LNCAP (cell line): Measurements from ENCODE around the gene BCOR.

Source experiments
- CTCF ChIP-seq: fragments of 450-650 bp; IDR thresholded peaks from 2 replicates; pipeline ENCODE4 v1.5.1; 2017; ENCODE audit warnings: mild to moderate bottlenecking

Gene BCOR

GRCh38 chrX:40050532-40050931, 47.2 kb downstream of the BCOR start:
- TF ChIP-seq CTCF, result no peak

DNA sequence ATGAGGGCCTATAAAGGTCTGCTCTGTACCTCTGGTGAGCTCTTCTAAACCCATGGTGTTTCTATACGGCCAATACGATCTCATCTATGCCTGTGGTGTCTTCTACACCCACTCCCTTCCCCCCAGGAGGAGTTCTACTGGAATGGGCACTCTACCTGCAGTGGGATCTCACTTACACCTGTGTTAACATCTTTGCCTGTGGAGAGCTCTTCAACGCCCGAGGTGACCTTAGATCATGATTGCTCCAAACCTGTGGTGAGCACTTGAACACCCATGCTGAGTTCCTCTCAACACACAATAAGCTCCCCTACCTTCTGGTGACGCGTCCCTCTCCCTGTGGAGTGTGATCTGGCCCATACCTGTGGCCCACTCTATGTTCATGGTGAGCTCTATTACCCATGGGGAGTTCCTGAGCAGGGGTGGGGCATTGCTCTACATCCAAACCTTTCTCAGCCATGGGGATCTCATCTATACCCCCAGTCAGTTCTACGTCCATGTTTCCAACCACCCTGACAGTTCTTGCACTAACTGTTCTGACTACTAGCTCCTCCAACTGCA, 48.6 kb downstream of the BCOR start:
- no peak for TF ChIP-seq CTCF

DNA sequence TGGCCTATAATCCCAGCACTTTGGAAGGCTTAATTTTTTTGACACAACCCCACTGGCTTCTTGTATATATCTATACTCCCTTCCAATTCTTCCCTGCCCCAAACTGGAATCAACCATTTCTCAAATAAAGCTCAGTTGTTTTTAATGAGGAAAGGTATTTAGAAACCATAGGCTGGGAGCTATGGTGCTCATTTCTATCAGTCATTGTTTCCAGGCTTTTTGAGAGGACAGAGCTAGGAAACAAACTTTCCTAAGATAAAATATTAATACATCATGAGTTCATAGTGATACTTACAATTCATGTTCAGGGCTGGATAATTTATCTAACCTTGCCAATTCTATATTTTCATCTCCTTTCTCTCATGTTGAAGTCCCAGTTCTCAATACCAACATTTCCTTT, 50.3 kb downstream of the BCOR start:
- TF ChIP-seq CTCF, result no peak

- TF ChIP-seq CTCF, result no peak
These were observed 53.9 kb downstream of the BCOR start for GRCh38 chrX:40043895-40044294.

DNA sequence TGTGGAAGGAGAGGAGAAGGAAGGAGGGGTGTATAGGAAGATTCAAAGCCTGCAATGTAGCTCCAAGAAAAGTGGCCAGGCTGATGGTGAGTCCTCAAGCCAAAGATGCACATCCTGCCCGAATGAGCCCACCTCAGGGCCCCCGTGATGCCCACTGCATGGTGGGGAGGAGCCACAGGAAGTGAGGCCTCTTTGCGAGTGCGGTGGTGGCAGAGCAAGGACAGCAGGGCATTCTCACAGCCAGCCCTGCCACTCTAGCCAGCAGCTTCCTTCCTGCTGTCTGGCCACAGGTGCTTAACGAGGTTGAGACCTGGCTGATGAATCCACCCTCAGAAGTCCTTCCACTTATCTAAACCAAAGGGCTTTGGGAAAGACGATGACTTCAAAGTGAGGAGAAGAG, 55.8 kb downstream of the BCOR start:
- no peak for TF ChIP-seq CTCF

DNA sequence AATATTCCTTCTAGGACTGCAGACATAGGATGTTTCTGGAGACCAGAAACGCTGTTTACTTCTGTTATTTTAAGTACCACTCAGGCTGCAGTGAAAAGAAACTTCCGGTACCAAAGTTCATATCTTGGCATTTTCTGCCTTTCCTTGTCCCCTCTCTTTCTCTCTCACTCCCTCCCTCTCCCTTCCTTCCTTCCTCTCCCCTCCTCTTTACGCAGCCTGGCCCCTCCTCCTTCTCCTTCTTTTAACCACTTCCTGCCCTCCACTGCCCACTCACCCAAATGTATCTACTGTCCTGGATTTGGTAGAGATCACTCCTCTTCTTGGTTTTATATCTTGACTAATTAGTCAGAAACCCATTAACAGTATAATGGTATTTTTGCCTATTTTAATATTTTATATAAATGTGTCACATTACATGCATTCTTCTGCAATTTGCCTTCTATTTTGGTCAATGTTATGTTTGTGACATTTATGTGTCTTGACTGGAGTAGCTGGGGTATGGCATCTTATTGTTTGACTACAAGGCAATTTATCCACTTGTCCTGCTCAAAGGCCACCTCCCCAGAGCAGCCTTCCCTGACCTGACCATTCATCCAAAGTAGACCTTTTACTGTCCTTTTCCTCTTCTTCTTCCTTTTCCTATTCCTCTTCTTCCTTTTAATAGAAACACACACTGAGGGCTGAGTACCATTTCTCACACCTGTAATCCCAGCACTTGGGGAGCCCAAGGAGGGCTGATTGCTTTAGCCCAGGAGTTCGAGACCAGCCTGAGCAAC, 56.9 kb downstream of the BCOR start:
- no peak for TF ChIP-seq CTCF

DNA sequence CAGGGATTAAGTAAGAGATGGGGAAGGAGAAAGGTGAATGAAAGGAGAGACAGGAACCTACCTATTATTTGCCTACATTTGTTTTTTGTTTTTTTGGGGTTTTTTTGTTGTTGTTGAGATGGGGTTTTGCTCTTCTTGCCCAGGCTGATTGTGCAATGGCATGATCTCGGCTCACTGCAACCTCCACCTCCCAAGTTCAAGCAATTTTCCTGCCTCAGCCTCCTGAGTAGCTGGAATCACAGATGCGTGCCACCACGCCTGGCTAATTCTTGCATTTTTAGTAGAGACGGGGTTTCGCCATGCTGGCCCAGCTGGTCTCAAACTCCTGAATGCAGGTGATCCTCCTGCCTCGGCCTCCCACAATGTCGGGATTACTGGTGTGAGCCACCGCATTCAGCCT, 57.9 kb downstream of the BCOR start:
- TF ChIP-seq CTCF, result no peak

DNA sequence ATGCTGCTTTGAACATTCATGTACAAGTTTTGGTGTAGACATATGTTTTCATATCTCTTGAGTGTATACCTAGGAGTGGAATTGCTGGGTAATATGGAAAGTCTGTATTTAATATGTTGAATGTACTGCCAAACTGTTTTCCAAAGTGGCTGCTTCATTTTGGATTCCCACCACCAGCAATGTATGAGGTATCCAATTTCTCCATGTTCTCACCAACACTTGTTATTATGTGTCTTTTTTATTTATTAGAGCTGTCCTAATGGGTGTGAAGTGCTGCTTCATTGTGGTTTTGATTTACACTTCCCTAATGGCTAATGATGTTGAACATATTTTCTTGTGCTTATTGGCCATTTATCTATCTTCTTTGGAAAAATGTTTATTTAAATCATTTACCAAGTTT, 60.4 kb downstream of the BCOR start:
- no peak for TF ChIP-seq CTCF
